ENCODE measurements around the gene ZIC5.

GRCh38 chr13:99982036-99982730 lies 10.6 kb upstream of the ZIC5 start:
- TF ChIP-seq CTCF (IDR thresholded peaks at IDR 0.05; ENCODE audit: poor library complexity, severe bottlenecking) (no peak), RAD21 (conservative IDR thresholded peaks at IDR 0.05) (no peak), POLR2AphosphoS5 (IDR thresholded peaks at IDR 0.05) (no peak), EZH2 (IDR thresholded peaks at IDR 0.05; ENCODE audit: borderline replicate concordance, insufficient read depth, low read length, poor library complexity, severe bottlenecking) (no peak), EP300 (conservative IDR thresholded peaks at IDR 0.05; ENCODE audit: poor library complexity, severe bottlenecking) (no peak)

All from neural cell (in vitro differentiated cells).